WI38 (cell line): ENCODE results near the gene OR1I1.
"Not testable (repeated sequence)": the region's sequence is repeated elsewhere in the genome, so short reads cannot be mapped to it uniquely, and the experiment has no call there.

Experiments used
- H3K4me3 ChIP-seq: 2 replicates; pipeline ENCODE4 v1.5.1; 2011; ENCODE audit warnings: low read depth, mild to moderate bottlenecking, control low read depth, low read length
- CTCF ChIP-seq: IDR thresholded peaks from 2 replicates; pipeline ENCODE4 v1.5.1; 2012; ENCODE audit warnings: low read depth, mild to moderate bottlenecking, control low read depth, low read length

OR1I1 gene

GRCh38 chr19:15074371-15074770 lies 7.6 kb upstream of the OR1I1 start:
- no peak overlapping the region for H3K4me3 ChIP-seq
- TF ChIP-seq CTCF = no peak

GRCh38 chr19:15075806-15076205 lies 6.2 kb upstream of the OR1I1 start:
- no peak overlapping the region for H3K4me3 ChIP-seq
- no peak for TF ChIP-seq CTCF

- not testable (repeated sequence) for H3K4me3 ChIP-seq
These were observed 2.0 kb upstream of the OR1I1 start for GRCh38 chr19:15080002-15080401.

GRCh38 chr19:15087182-15087581 lies 5.2 kb downstream of the OR1I1 start:
- TF ChIP-seq CTCF = no peak
- no peak overlapping the region for H3K4me3 ChIP-seq

GRCh38 chr19:15091918-15092753 lies 10.1 kb downstream of the OR1I1 start:
- peak; percentile 44 for TF ChIP-seq CTCF
- 0 out of 2 replicates have a peak overlapping the region, but pooled peaks have one; percentile 3 for H3K4me3 ChIP-seq

- TF ChIP-seq CTCF = no peak
- no peak overlapping the region for H3K4me3 ChIP-seq
These were observed 11.0 kb downstream of the OR1I1 start for GRCh38 chr19:15093001-15093400.

GRCh38 chr19:15096223-15096622 lies 14.2 kb downstream of the OR1I1 start:
- H3K4me3 ChIP-seq = no peak overlapping the region
- TF ChIP-seq CTCF = no peak

- not testable (repeated sequence) for H3K4me3 ChIP-seq
These were observed 16.0 kb downstream of the OR1I1 start for GRCh38 chr19:15097980-15098379.
